HEK293T (cell line): Measurements from ENCODE around the gene RNF212.

Experiments used
- ARNT ChIP-seq: fragments of 450-650 bp; IDR thresholded peaks from 2 replicates; pipeline ENCODE4 v1.6.1; 2017; ENCODE audit warnings: mild to moderate bottlenecking
- CTBP1 ChIP-seq: fragments of 450-650 bp; IDR thresholded peaks from 2 replicates; pipeline ENCODE4 v1.6.1; 2016; ENCODE audit warnings: borderline replicate concordance
- ELF4 ChIP-seq: fragments of 450-650 bp; IDR thresholded peaks from 2 replicates; pipeline ENCODE4 v1.6.1; 2017; ENCODE audit warnings: antibody characterized with exemption
- FOXK2 ChIP-seq: fragments of 450-650 bp; IDR thresholded peaks from 2 replicates; pipeline ENCODE4 v1.6.1; 2016; ENCODE audit warnings: mild to moderate bottlenecking
- FOXM1 ChIP-seq: fragments of 450-650 bp; IDR thresholded peaks from 2 replicates; pipeline ENCODE4 v1.6.1; 2017; ENCODE audit warnings: mild to moderate bottlenecking, borderline replicate concordance
- HDGF ChIP-seq: fragments of 450-650 bp; IDR thresholded peaks from 2 replicates; pipeline ENCODE4 v1.6.1; 2017; ENCODE audit warnings: antibody characterized with exemption, borderline replicate concordance
- L3MBTL2 ChIP-seq: fragments of 450-650 bp; conservative IDR thresholded peaks from 2 replicates; pipeline ENCODE4 v1.6.1; 2016; ENCODE audit warnings: mild to moderate bottlenecking
- LEF1 ChIP-seq: fragments of 450-650 bp; IDR thresholded peaks from 2 replicates; pipeline ENCODE4 v1.6.1; 2017; ENCODE audit warnings: mild to moderate bottlenecking, borderline replicate concordance
- NFRKB ChIP-seq: fragments of 450-650 bp; IDR thresholded peaks from 2 replicates; pipeline ENCODE4 v1.6.1; 2016; ENCODE audit warnings: mild to moderate bottlenecking, moderate library complexity
- PKNOX1 ChIP-seq: fragments of 450-650 bp; IDR thresholded peaks from 2 replicates; pipeline ENCODE4 v1.6.1; 2016
- SP1 ChIP-seq: fragments of 450-650 bp; IDR thresholded peaks from 2 replicates; pipeline ENCODE4 v1.6.1; 2017
- TARDBP ChIP-seq: fragments of 450-650 bp; IDR thresholded peaks from 2 replicates; pipeline ENCODE4 v1.6.1; 2016

DNA sequence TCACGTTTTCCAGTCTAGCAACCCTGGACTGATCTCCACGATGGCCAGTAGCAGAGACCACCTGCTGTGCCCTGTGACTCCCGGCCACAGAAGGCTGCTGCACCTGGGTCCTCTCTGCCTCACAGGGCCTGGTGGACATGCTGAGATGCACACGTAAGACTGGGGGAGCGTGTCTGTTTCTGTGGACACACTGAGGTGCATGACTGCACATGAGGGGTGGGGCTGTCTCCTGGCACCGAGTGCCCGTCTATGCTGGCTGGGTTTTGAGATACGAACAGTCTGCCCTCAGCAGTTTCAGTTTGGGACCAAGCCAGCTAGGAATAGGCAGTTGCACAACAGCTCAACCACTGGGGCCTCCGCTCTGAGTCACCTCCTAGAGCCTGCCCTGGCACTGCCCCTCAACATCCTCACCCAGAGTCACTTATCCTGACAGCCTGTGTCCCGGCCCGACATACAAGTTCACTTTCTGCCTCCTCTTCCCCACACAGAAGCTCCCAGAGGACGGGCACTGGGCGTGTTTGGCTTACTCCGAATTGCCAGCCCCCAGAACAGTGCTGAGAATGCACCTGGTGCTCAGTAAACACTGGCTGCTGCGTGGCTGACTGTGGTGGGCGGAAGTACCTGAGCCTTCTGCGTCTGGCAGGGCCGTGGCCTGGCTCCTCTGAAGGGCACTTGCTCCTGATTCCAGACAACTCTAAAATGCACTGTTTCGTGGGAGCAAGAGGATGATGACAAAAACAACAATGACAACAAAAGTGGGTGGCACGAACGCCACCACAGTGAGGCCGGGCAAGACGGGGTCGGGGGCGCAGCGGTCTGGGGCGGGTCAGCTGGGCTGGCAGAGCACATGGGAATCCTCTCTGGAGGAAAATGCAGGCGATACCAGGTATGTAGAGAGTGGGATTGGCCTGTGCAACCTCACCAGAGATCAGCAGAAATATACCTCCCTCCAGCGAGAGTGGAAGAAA is 30.9 kb downstream of the RNF212 start:
- TF ChIP-seq FOXM1 (no peak), PKNOX1 (no peak), LEF1 (no peak), NFRKB (no peak), TARDBP (no peak), CTBP1 (no peak), L3MBTL2 (no peak), HDGF (no peak), SP1 (no peak), ELF4 (no peak), ARNT (no peak), FOXK2 (no peak)
